Measurements from ENCODE around the gene PCNT. TPM values are rescaled to one million over a fixed set of nuclear protein-coding genes. Genes with fewer than 3 reads are reported as not detected.

The PCNT gene
- total RNA-seq, 1 experiment from 2014 or later: 39.6 TPM

- Histone ChIP-seq H3K4me2 (ENCODE audit: insufficient read depth, insufficient read length, low read length) (no peak overlapping the region), H4K5ac (ENCODE audit: insufficient read length, low read depth, low read length) (no peak overlapping the region), H3K56ac (ENCODE audit: insufficient read length, low read depth, low read length) (no peak overlapping the region), H2BK5ac (ENCODE audit: insufficient read length, low read length) (no peak overlapping the region), H3K27ac (ENCODE audit: insufficient read length, low read depth, low read length) (no peak overlapping the region), H2BK120ac (ENCODE audit: low read depth, low read length, poor library complexity, severe bottlenecking) (no peak overlapping the region), H2AK5ac (ENCODE audit: insufficient read length, low read length) (no peak overlapping the region), H4K20me1 (ENCODE audit: control insufficient read depth, insufficient read depth, insufficient read length) (no peaks in the 10 kb centered on the region), H2BK12ac (ENCODE audit: insufficient read length, low read depth, low read length) (no peak overlapping the region), H2BK15ac (ENCODE audit: low read depth, low read length) (no peak overlapping the region), H3K79me1 (ENCODE audit: insufficient read depth, low read depth, low read length, poor library complexity, severe bottlenecking) (peaks cover 5% of the 10 kb centered on the region), H3K4me1 (ENCODE audit: insufficient read depth, low read length) (no peaks in the 10 kb centered on the region), H3K27me3 (ENCODE audit: insufficient read depth, low read length) (no peaks in the 10 kb centered on the region), H3K23ac (ENCODE audit: insufficient read length, low read depth, low read length) (no peak overlapping the region), H2BK20ac (ENCODE audit: low read depth, low read length, poor library complexity, severe bottlenecking) (no peak overlapping the region), H3K9me3 (ENCODE audit: control insufficient read depth, low read depth, low read length) (no peaks in the 10 kb centered on the region), H3K23me2 (ENCODE audit: insufficient read length, low read depth, low read length, poor library complexity, severe bottlenecking) (no peaks in the 10 kb centered on the region), H4K8ac (replicated peaks; ENCODE audit: insufficient read length, low read depth, low read length) (no peak overlapping the region), H3K14ac (ENCODE audit: insufficient read depth, low read length) (no peak overlapping the region), H3T11ph (ENCODE audit: low read length) (no peak overlapping the region), H3K9ac (ENCODE audit: extremely low read depth, insufficient read length, low read length) (no peak overlapping the region), H4K91ac (ENCODE audit: insufficient read length, low read depth, low read length) (no peak overlapping the region), H3K4ac (ENCODE audit: low read depth, low read length) (no peak overlapping the region), H3K79me2 (ENCODE audit: insufficient read depth, low read length) (no peaks in the 10 kb centered on the region), H3K18ac (ENCODE audit: insufficient read length, low read depth, low read length) (no peak overlapping the region), H2AFZ (ENCODE audit: low read length) (no peak overlapping the region)
- Mint-ChIP-seq H3K4me1 (no peaks in the 10 kb centered on the region), H3K9me3 (no peaks in the 10 kb centered on the region), H3K4me3 (no peak overlapping the region), H3K27ac (peak overlapping the region in 1 of 3 experiments; percentile 44; a peak in 2 of 7 replicates), H3K36me3 (ENCODE audit: insufficient read depth in 1 of 3, low read depth in 3 of 3) (peaks cover 50 to 82% (median 72%) of the 10 kb centered on the region in 3 experiments), H3K27me3 (ENCODE audit: low read depth) (no peaks in the 10 kb centered on the region; the same call in 1 of the 2 replicates)
- WGBS (ENCODE audit: extremely low coverage, insufficient read length, low lambda C conversion rate): no CpG with 5 or more reads among the region's 3 CpGs
- no peak for DNase-seq
- TF ChIP-seq, protein P1, sequence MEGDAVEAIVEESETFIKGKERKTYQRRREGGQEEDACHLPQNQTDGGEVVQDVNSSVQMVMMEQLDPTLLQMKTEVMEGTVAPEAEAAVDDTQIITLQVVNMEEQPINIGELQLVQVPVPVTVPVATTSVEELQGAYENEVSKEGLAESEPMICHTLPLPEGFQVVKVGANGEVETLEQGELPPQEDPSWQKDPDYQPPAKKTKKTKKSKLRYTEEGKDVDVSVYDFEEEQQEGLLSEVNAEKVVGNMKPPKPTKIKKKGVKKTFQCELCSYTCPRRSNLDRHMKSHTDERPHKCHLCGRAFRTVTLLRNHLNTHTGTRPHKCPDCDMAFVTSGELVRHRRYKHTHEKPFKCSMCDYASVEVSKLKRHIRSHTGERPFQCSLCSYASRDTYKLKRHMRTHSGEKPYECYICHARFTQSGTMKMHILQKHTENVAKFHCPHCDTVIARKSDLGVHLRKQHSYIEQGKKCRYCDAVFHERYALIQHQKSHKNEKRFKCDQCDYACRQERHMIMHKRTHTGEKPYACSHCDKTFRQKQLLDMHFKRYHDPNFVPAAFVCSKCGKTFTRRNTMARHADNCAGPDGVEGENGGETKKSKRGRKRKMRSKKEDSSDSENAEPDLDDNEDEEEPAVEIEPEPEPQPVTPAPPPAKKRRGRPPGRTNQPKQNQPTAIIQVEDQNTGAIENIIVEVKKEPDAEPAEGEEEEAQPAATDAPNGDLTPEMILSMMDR (conservative IDR thresholded peaks at IDR 0.05): no peak
Observed at GRCh38 chr21:46336603-46337002, 12.6 kb downstream of the PCNT start.

Data from H9 (cell line).